ENCODE measurements around the gene VWA3B. TPM values are rescaled to one million over a fixed set of nuclear protein-coding genes. Genes with fewer than 3 reads are reported as not detected.

The VWA3B gene
- total RNA-seq, 8 experiments from 2014 or later: 0.17 to 2.1 (median 0.44) TPM

DNA sequence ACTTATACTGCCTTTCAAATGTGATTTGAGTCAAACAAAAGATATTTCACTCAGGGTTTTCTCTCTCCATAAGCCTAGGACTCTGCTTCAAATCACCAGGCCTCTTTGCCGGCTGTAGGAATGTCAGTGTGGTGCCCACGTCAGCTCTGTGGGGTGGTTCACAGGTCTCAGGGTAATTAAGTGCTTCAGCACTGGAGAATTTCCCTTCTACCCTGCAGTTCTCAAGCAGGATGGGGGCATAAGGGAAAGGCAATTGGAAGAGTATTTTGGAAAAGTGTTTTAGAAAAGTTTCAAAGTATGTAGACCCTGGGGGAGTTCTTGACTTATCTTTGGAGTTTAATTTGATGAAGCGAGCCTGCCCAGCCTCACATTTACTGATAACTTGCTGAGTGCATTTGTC, 268.9 kb downstream of the VWA3B start:
- H3K27ac ChIP-seq: no peak overlapping the region
- in situ Hi-C loops (cut with MboI; ENCODE audit: low pct_unique_long_range_greater_than_20kb in 2 of 9, low sequenced_read_pairs in 9 of 9, unreplicated experiment in 9 of 9): loop anchor here in 1 of 9 experiments (25.0 kb wide), 1 partner anchor 319 kb away; no protein-coding TSS in a partner anchor
- no peak overlapping the region for H3K4me3 ChIP-seq
- peaks cover 0 to 2% of the 10 kb centered on the region in 2 donors for H3K4me1 ChIP-seq (replicated peaks in 1 of 2)
- whole genome bisulfite sequencing, 10 experiments: 40 to 90% (median 50%) methylated on average over 1 to 3 of the region's 3 CpGs; no CpG with 5 or more reads in 1 of the 10 experiments
- no peak for ATAC-seq (replicated peaks in 6 of 8)

GRCh38 chr2:98356729-98357128, 269.8 kb downstream of the VWA3B start:
- WGBS, 10 experiments: 56 to 100% (median 85%) methylated on average over 2 to 7 of the region's 7 CpGs
- in situ Hi-C loops (cut with MboI; ENCODE audit: low pct_unique_long_range_greater_than_20kb in 2 of 9, low sequenced_read_pairs in 9 of 9, unreplicated experiment in 9 of 9): loop anchor here in 1 of 9 experiments (25.0 kb wide), 1 partner anchor 319 kb away; no protein-coding TSS in a partner anchor
- Histone ChIP-seq H3K27ac (no peak overlapping the region), H3K4me1 (replicated peaks in 1 of 2) (peaks cover 0 to 2% of the 10 kb centered on the region in 2 donors), H3K4me3 (no peak overlapping the region)
- peak in 3 of 8 experiments; percentile 31 to 86 (median 41) for ATAC-seq (replicated peaks in 6 of 8)

- Histone ChIP-seq H3K4me1 (replicated peaks in 1 of 2) (peaks cover 0 to 2% of the 10 kb centered on the region in 2 donors), H3K27ac (no peak overlapping the region), H3K4me3 (no peak overlapping the region)
- ATAC-seq (replicated peaks in 6 of 8): no peak
- in situ Hi-C loops (cut with MboI; ENCODE audit: low pct_unique_long_range_greater_than_20kb in 2 of 9, low sequenced_read_pairs in 9 of 9, unreplicated experiment in 9 of 9): loop anchor here in 1 of 9 experiments (25.0 kb wide), 1 partner anchor 321 kb away; no protein-coding TSS in a partner anchor
- WGBS, 10 experiments: 67 to 100% (median 81%) methylated on average over 1 to 3 of the region's 3 CpGs; no CpG with 5 or more reads in 6 of the 10 experiments
These were observed 270.9 kb downstream of the VWA3B start for GRCh38 chr2:98357849-98358248.

GRCh38 chr2:98359986-98360385, 273.0 kb downstream of the VWA3B start:
- ATAC-seq (replicated peaks in 6 of 8): no peak
- Histone ChIP-seq H3K27ac (no peak overlapping the region), H3K4me3 (no peak overlapping the region), H3K4me1 (replicated peaks in 1 of 2) (peaks cover 0 to 2% of the 10 kb centered on the region in 2 donors)
- in situ Hi-C loops (cut with MboI; ENCODE audit: low pct_unique_long_range_greater_than_20kb in 2 of 9, low sequenced_read_pairs in 9 of 9, unreplicated experiment in 9 of 9): loop anchor here in 1 of 9 experiments (25.0 kb wide), 1 partner anchor 323 kb away; no protein-coding TSS in a partner anchor
- WGBS, 10 experiments: 75 to 100% (median 100%) methylated on average over 1 of the region's 1 CpG; no CpG with 5 or more reads in 7 of the 10 experiments

Other genes with a start within 250 kb of the VWA3B start
- 10 to 100 TPM; 13.3 to 54.6 (median 20.2) TPM for gene TMEM131, start 91.2 kb upstream of the VWA3B start, total RNA-seq